ENCODE results near the gene TXN. TPM values are rescaled to one million over a fixed set of nuclear protein-coding genes. Genes with fewer than 3 reads are reported as not detected.

Gene TXN
- total RNA-seq (2021): 280 and 282 TPM in 2 replicates
- long read RNA-seq, transcript TXN-202 (5 exons, 869 nt): major isoform, 145 of 148 reads
- long read RNA-seq, partial matches to known transcripts: 2 of 148 reads
- long read RNA-seq, other reads (novel, unspliced or antisense): 1 of 148 reads

GRCh38 chr9:110256380-110257096 is at the start of gene TXN:
Gene TXN, minus strand, starts transcription at chr9:110256507. Its CDS starts 72 bp downstream, at chr9:110256435.
- Histone ChIP-seq H3K79me2 (ENCODE audit: insufficient read depth, low read length) (peaks cover 29% of the 10 kb centered on the region; the same call in 1 of the 2 replicates), H2BK15ac (ENCODE audit: low read depth, low read length) (no peak within 1 kb of the TSS), H4K5ac (ENCODE audit: insufficient read length, low read depth, low read length) (no peak within 1 kb of the TSS), H2BK5ac (ENCODE audit: insufficient read length, low read length) (no peak within 1 kb of the TSS), H3K27ac (ENCODE audit: insufficient read length, low read depth, low read length) (no peak within 1 kb of the TSS), H3K27me3 (ENCODE audit: insufficient read depth, low read length) (no peaks in the 10 kb centered on the region), H3K9me3 (ENCODE audit: control insufficient read depth, low read depth, low read length) (no peaks in the 10 kb centered on the region), H4K91ac (ENCODE audit: insufficient read length, low read depth, low read length) (no peak within 1 kb of the TSS), H3K79me1 (ENCODE audit: insufficient read depth, low read depth, low read length, poor library complexity, severe bottlenecking) (no peaks in the 10 kb centered on the region), H3K4me1 (ENCODE audit: insufficient read depth, low read length) (peaks cover 9% of the 10 kb centered on the region), H2AFZ (ENCODE audit: low read length) (peak within 1 kb of the TSS; percentile 23), H2BK12ac (ENCODE audit: insufficient read length, low read depth, low read length) (no peak within 1 kb of the TSS), H3K4ac (ENCODE audit: low read depth, low read length) (no peak within 1 kb of the TSS), H4K8ac (replicated peaks; ENCODE audit: insufficient read length, low read depth, low read length) (no peak within 1 kb of the TSS), H2AK5ac (ENCODE audit: insufficient read length, low read length) (no peak within 1 kb of the TSS), H3K23me2 (ENCODE audit: insufficient read length, low read depth, low read length, poor library complexity, severe bottlenecking) (peaks cover 4% of the 10 kb centered on the region), H3K9ac (ENCODE audit: extremely low read depth, insufficient read length, low read length) (peak within 1 kb of the TSS; percentile 73), H3K4me2 (ENCODE audit: insufficient read depth, insufficient read length, low read length) (peak within 1 kb of the TSS; percentile 90), H4K20me1 (ENCODE audit: control insufficient read depth, insufficient read depth, insufficient read length) (no peaks in the 10 kb centered on the region), H2BK20ac (ENCODE audit: low read depth, low read length, poor library complexity, severe bottlenecking) (no peak within 1 kb of the TSS), H3K14ac (ENCODE audit: insufficient read depth, low read length) (peak within 1 kb of the TSS; percentile 87), H3K23ac (ENCODE audit: insufficient read length, low read depth, low read length) (no peak within 1 kb of the TSS), H3T11ph (ENCODE audit: low read length) (no peak within 1 kb of the TSS), H2BK120ac (ENCODE audit: low read depth, low read length, poor library complexity, severe bottlenecking) (no peak within 1 kb of the TSS), H3K56ac (ENCODE audit: insufficient read length, low read depth, low read length) (no peak within 1 kb of the TSS), H3K18ac (ENCODE audit: insufficient read length, low read depth, low read length) (peak within 1 kb of the TSS; percentile 63)
- H3K9me3 Mint-ChIP-seq: peaks cover 0 to 2% of the 10 kb centered on the region in 2 experiments; a peak in 1 of 5 replicates
- 0 out of 2 replicates have a peak, but pooled peaks cover 2% of the 10 kb centered on the region for H3K27me3 Mint-ChIP-seq (ENCODE audit: low read depth)
- H3K4me3 Mint-ChIP-seq: peak within 1 kb of the TSS; percentile 92 to 93
- peaks cover 33 to 42% of the 10 kb centered on the region in 2 experiments for H3K4me1 Mint-ChIP-seq
- peak within 1 kb of the TSS; percentile 89 to 98 (median 94) for H3K27ac Mint-ChIP-seq
- H3K36me3 Mint-ChIP-seq (ENCODE audit: insufficient read depth in 1 of 3, low read depth in 3 of 3): peaks cover 2 to 4% (median 4%) of the 10 kb centered on the region in 3 experiments; a peak in 3 of 7 replicates
- TF ChIP-seq CTCF (conservative IDR thresholded peaks at IDR 0.05): no peak
- no CpG with 5 or more reads among the region's 65 CpGs for WGBS (ENCODE audit: extremely low coverage, insufficient read length, low lambda C conversion rate)
- peak; percentile 82 for DNase-seq

Data from H9 (cell line).